Measurements from ENCODE around the gene SAPCD2.

SAPCD2 gene

GRCh38 chr9:137107312-137107921 is 37.1 kb upstream of the SAPCD2 start:
- DNase-seq (ENCODE audit: low read depth in 1 of 2, low spot score in 1 of 2) = no peak

- DNase-seq (ENCODE audit: low read depth in 1 of 2, low spot score in 1 of 2) = no peak
Measured at GRCh38 chr9:137106662-137107250, 36.4 kb upstream of the SAPCD2 start.

GRCh38 chr9:137105814-137106661 is 35.7 kb upstream of the SAPCD2 start:
- DNase-seq (ENCODE audit: low read depth in 1 of 2, low spot score in 1 of 2) = no peak

- DNase-seq (ENCODE audit: low read depth in 1 of 2, low spot score in 1 of 2) = no peak
Measured at GRCh38 chr9:137103206-137103999, 33.0 kb upstream of the SAPCD2 start.

- no peak for DNase-seq (ENCODE audit: low read depth in 1 of 2, low spot score in 1 of 2)
Measured at GRCh38 chr9:137099231-137099630, 28.9 kb upstream of the SAPCD2 start.

- DNase-seq (ENCODE audit: low read depth in 1 of 2, low spot score in 1 of 2) = no peak
Measured at GRCh38 chr9:137097761-137098462, 27.6 kb upstream of the SAPCD2 start.

GRCh38 chr9:137096785-137097546 is 26.6 kb upstream of the SAPCD2 start:
- DNase-seq (ENCODE audit: low read depth in 1 of 2, low spot score in 1 of 2) = no peak

GRCh38 chr9:137095664-137096517 is 25.5 kb upstream of the SAPCD2 start:
- DNase-seq (ENCODE audit: low read depth in 1 of 2, low spot score in 1 of 2) = peak; percentile 58 to 79

GRCh38 chr9:137089232-137089947 is 19.0 kb upstream of the SAPCD2 start:
- no peak for DNase-seq (ENCODE audit: low read depth in 1 of 2, low spot score in 1 of 2)

- DNase-seq (ENCODE audit: low read depth in 1 of 2, low spot score in 1 of 2) = no peak
Measured at GRCh38 chr9:137088121-137088520, 17.8 kb upstream of the SAPCD2 start.

- no peak for DNase-seq (ENCODE audit: low read depth in 1 of 2, low spot score in 1 of 2)
Measured at GRCh38 chr9:137087409-137087925, 17.1 kb upstream of the SAPCD2 start.

GRCh38 chr9:137086531-137087408 is 16.4 kb upstream of the SAPCD2 start, which contains the start of gene MAN1B1:
Gene MAN1B1, plus strand, starts transcription at chr9:137086985. Its CDS starts 15 bp downstream, at chr9:137087000.
- peak; percentile 97 to 99 for DNase-seq (ENCODE audit: low read depth in 1 of 2, low spot score in 1 of 2)

GRCh38 chr9:137085920-137086530 is 15.7 kb upstream of the SAPCD2 start:
- peak; percentile 17 to 28 for DNase-seq (ENCODE audit: low read depth in 1 of 2, low spot score in 1 of 2)

- DNase-seq (ENCODE audit: low read depth in 1 of 2, low spot score in 1 of 2) = no peak
Measured at GRCh38 chr9:137084526-137084925, 14.2 kb upstream of the SAPCD2 start.

GRCh38 chr9:137083394-137084004 is 13.1 kb upstream of the SAPCD2 start:
- DNase-seq (ENCODE audit: low read depth in 1 of 2, low spot score in 1 of 2) = no peak

GRCh38 chr9:137082925-137083290 is 12.6 kb upstream of the SAPCD2 start:
- no peak for DNase-seq (ENCODE audit: low read depth in 1 of 2, low spot score in 1 of 2)
